ENCODE measurements around the gene DAPK1. TPM values are rescaled to one million over a fixed set of nuclear protein-coding genes. Genes with fewer than 3 reads are reported as not detected.
A peak's percentile ranks its signal among the peaks of the same experiment; 100 is the strongest.

The DAPK1 gene
- polyA plus RNA-seq, 6 donors from 2014 or later = 0.13 to 0.79 (median 0.32) TPM; not detected in 1

DNA sequence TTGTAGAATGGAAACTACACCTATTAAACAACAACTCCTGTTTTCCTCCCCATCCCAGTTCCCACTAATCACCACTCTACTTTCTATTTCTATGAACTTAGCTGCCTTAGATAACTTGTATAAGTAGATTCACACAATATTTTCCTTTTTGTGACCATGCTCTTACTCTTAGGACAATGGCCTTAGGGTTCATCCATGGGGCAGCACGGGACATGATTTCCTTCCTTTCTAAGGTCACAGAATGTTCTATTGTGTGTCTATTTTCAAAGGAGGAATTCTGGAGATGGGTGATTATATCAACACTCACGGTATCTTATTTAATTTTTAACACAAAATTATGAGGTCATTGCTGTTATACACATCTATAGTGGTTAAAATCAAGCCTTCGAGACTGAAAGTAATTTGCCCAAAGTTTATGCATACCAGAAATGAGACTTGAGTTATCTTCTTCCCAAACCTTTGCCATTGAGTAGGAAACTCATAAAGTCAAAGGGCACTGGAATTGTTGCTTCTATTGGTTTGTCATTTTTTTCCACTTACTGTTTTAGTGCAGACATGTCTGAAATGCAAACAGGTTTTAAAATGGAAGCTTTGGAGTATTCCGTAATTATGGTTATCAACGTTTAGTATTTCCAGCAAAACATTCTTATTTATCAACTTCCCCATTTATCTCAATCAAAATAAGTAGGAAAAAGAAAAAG lies 251.8 kb downstream of the DAPK1 start:
- Mint-ChIP-seq H3K27ac (no peak overlapping the region), H3K9me3 (peaks cover 1 to 14% (median 5%) of the 10 kb centered on the region in 7 donors), H3K4me1 (no peaks in the 10 kb centered on the region), H3K27me3 (peaks cover 0 to 8% (median 7%) of the 10 kb centered on the region in 3 donors), H3K36me3 (no peaks in the 10 kb centered on the region), H3K4me3 (no peak overlapping the region)
- DNase-seq (no peak), ATAC-seq (ENCODE audit: low read depth in 2 of 2) (no peak)

DNA sequence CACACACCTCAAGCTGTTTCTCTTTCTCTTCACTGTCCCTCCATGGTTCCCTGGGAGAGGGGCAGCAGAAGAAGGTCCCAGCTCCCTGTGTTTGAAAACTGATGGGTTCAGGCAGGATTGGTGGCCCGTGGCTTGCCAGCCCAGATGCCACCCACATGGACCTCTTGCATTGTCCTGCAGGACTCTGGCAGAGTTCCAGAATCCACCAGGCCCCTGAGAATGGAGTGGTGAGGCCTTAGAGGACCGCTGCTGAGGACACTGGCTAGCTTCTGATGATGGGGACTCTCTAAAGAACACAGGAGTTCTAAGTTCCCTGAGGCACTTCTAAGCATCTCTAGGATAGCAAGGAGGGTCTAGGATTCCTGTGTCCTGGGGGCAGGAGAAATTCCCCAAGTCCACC lies 253.1 kb downstream of the DAPK1 start:
- DNase-seq (no peak), ATAC-seq (ENCODE audit: low read depth in 2 of 2) (no peak)
- H3K27ac Mint-ChIP-seq = peak overlapping the region in 1 of 6 donors; percentile 11
- no peaks in the 10 kb centered on the region for H3K36me3 Mint-ChIP-seq
- H3K4me3 Mint-ChIP-seq = no peak overlapping the region
- H3K9me3 Mint-ChIP-seq = peaks cover 3 to 24% (median 7%) of the 10 kb centered on the region in 7 donors
- no peaks in the 10 kb centered on the region for H3K4me1 Mint-ChIP-seq
- peaks cover 0 to 8% (median 7%) of the 10 kb centered on the region in 3 donors for H3K27me3 Mint-ChIP-seq

DNA sequence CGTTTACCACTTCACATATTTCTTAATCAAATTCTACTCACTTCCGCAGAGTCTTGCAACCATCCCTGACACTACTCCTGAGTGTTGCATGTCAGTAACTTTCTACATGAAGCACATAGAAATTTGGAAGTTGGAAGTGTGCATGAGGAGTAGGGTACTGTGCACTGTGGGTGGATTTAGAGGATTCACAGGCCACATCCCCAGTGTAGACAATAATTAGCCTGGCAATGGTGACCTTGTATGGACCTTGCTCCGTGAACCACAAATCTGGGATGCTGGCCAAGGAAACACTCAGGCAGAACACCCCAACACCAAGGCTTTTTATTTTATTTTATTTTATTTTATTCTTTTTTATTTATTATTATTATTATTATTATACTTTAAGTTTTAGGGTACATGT lies 253.8 kb downstream of the DAPK1 start:
- H3K36me3 Mint-ChIP-seq = no peaks in the 10 kb centered on the region
- H3K27ac Mint-ChIP-seq = no peak overlapping the region
- peaks cover 3 to 22% (median 7%) of the 10 kb centered on the region in 7 donors for H3K9me3 Mint-ChIP-seq
- no peak overlapping the region for H3K4me3 Mint-ChIP-seq
- peaks cover 0 to 8% (median 7%) of the 10 kb centered on the region in 3 donors for H3K27me3 Mint-ChIP-seq
- ATAC-seq (ENCODE audit: low read depth in 2 of 2) = no peak
- DNase-seq = no peak
- H3K4me1 Mint-ChIP-seq = no peaks in the 10 kb centered on the region

DNA sequence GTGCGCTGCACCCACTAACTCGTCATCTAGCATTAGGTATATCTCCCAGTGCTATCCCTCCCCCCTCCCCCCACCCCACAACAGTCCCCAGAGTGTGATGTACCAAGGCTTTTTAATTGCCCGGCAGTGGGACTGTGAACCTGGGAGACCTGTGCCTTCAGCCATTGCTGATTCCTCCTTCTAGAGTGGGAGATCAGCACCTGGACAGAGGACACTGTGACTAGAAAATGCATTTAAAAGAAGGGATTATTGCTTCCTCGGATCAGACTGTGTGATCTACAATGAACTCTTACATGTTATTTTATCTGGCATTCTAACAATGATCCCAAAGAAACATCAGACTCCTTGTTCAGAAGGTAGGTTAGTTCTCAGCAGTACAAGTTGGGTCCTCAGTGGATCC lies 254.2 kb downstream of the DAPK1 start:
- Mint-ChIP-seq H3K4me1 (no peaks in the 10 kb centered on the region), H3K27ac (no peak overlapping the region), H3K27me3 (peaks cover 0 to 8% (median 7%) of the 10 kb centered on the region in 3 donors), H3K36me3 (no peaks in the 10 kb centered on the region), H3K9me3 (peaks cover 3 to 20% (median 7%) of the 10 kb centered on the region in 7 donors), H3K4me3 (no peak overlapping the region)
- DNase-seq (no peak), ATAC-seq (ENCODE audit: low read depth in 2 of 2) (no peak)

DNA sequence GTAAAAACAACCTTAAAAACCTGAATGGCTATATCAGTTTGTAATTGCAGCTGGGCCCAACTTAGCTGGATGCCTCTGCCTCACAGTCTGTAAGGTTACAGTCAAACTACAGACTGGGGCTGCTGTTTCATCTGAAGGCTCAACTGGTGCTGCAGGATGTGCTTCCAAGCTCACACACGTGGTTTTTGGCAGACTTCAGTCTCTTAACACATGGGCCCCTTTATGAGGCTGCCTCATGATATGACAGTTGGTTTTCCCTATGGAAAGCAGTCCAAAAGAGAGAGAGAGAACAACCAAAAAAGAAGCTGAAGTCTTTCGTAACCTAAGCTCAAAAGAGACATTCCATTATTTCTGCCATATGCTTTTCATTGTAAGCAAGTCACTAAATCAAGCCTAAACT lies 255.6 kb downstream of the DAPK1 start:
- Mint-ChIP-seq H3K27me3 (peaks cover 0 to 8% (median 7%) of the 10 kb centered on the region in 3 donors), H3K36me3 (no peaks in the 10 kb centered on the region), H3K4me1 (no peaks in the 10 kb centered on the region), H3K4me3 (no peak overlapping the region), H3K9me3 (peaks cover 3 to 17% (median 6%) of the 10 kb centered on the region in 7 donors), H3K27ac (no peak overlapping the region)
- DNase-seq (no peak), ATAC-seq (ENCODE audit: low read depth in 2 of 2) (no peak)

Other genes with a start within 250 kb of the DAPK1 start
- gene CTSL, start 228.3 kb downstream of the DAPK1 start, polyA plus RNA-seq (ENCODE audit: low read depth in 6 of 6) = under 1 TPM in 1 of 6 donors, not detected in 5; 0.43 TPM